ENCODE measurements around the gene CDRT4. TPM values are rescaled to one million over a fixed set of nuclear protein-coding genes. Genes with fewer than 3 reads are reported as not detected.

CDRT4 gene
- total RNA-seq, 1 experiment from 2014 or later, result 6.2 TPM

- TF ChIP-seq CTCF (IDR thresholded peaks at IDR 0.05 in 2 of 3, conservative IDR thresholded peaks at IDR 0.05 in 1 of 3; ENCODE audit: borderline replicate concordance in 1 of 3, insufficient read depth in 1 of 3, low read depth in 2 of 3, low read length in 2 of 3) (no peak), ZFX (IDR thresholded peaks at IDR 0.05) (no peak), SIN3A (IDR thresholded peaks at IDR 0.05; ENCODE audit: low read depth) (no peak), EZH2 (IDR thresholded peaks at IDR 0.05) (no peak), ELF1 (IDR thresholded peaks at IDR 0.05; ENCODE audit: borderline replicate concordance, low read depth) (no peak), YY1 (IDR thresholded peaks at IDR 0.05; ENCODE audit: extremely low read depth, insufficient replicate concordance, low read depth, low read length) (no peak), JUND (IDR thresholded peaks at IDR 0.05) (no peak), EGR1 (IDR thresholded peaks at IDR 0.05; ENCODE audit: low read depth) (no peak), EZH2phosphoT487 (IDR thresholded peaks at IDR 0.05; ENCODE audit: borderline replicate concordance) (no peak), FOSL1 (IDR thresholded peaks at IDR 0.05; ENCODE audit: low read depth) (no peak), ZNF274 (IDR thresholded peaks at IDR 0.05; ENCODE audit: low read depth, low read length) (no peak), SRF (IDR thresholded peaks at IDR 0.05; ENCODE audit: low read depth) (no peak), CEBPB (IDR thresholded peaks at IDR 0.05; ENCODE audit: low read depth) (no peak), POLR2AphosphoS5 (IDR thresholded peaks at IDR 0.05; ENCODE audit: low read depth, low read length) (no peak), TCF7L2 (IDR thresholded peaks at IDR 0.05; ENCODE audit: borderline replicate concordance, extremely low read depth, insufficient read depth, insufficient read length) (no peak)
- ATAC-seq (no peak), DNase-seq (ENCODE audit: low read depth, low spot score) (no peak)
- intact Hi-C loops (cut with micrococcal nuclease), result no loop called here
- Histone ChIP-seq H3K27ac (ENCODE audit: low read depth, low read length) (no peak overlapping the region), H3K4me2 (ENCODE audit: low read length) (no peak overlapping the region), H3K4me1 (ENCODE audit: control insufficient read depth in 1 of 2, insufficient read depth in 2 of 2, low read length in 2 of 2) (peaks cover 0 to 14% of the 10 kb centered on the region in 2 experiments; a peak in 2 of 4 replicates), H4K20me1 (ENCODE audit: insufficient read depth) (no peaks in the 10 kb centered on the region), H3K4me3 (replicated peaks in 1 of 2; ENCODE audit: low read depth in 1 of 2, low read length in 2 of 2) (no peak overlapping the region), H3K9me2 (ENCODE audit: insufficient read depth) (no peaks in the 10 kb centered on the region), H3K79me2 (ENCODE audit: insufficient read depth, low read length) (no peaks in the 10 kb centered on the region), H3K9ac (ENCODE audit: low read length) (no peak overlapping the region), H3K27me3 (ENCODE audit: insufficient read depth, low read length) (no peaks in the 10 kb centered on the region), H3K36me3 (ENCODE audit: control insufficient read depth in 1 of 2, insufficient read depth in 2 of 2, low read length in 2 of 2) (no peaks in the 10 kb centered on the region), H3K9me3 (ENCODE audit: control insufficient read depth in 1 of 2, insufficient read depth in 1 of 2, low read depth in 1 of 2, low read length in 2 of 2) (no peaks in the 10 kb centered on the region), H2AFZ (ENCODE audit: low read depth, low read length, poor library complexity, severe bottlenecking) (no peak overlapping the region)
- ChIA-PET CTCF (interaction anchor here (1.7 kb wide), 1 partner anchor 8 kb away, joined by 5 read pairs; no protein-coding TSS in a partner anchor), RAD21 (ENCODE audit: low non-redundant PET in 1 of 2, low total read pairs in 2 of 2, uncharacterized antibody in 2 of 2, unreplicated experiment in 2 of 2) (no interaction called here), POLR2A (no interaction called here)
- BruUV-seq (replicated peaks), result no TSS peak
Measured at GRCh38 chr17:15511142-15511541, 43.7 kb upstream of the CDRT4 start.

Measured in HCT116 (cell line).